Hematopoietic multipotent progenitor cell (in vitro differentiated cells): ENCODE results near the gene WWOX. TPM values are rescaled to one million over a fixed set of nuclear protein-coding genes. Genes with fewer than 3 reads are reported as not detected.
A peak's percentile ranks its signal among the peaks of the same experiment; 100 is the strongest.

ENCODE experiments used
- DNase-seq, 3 donors: peaks; one replicate each; pipeline ENCODE4 v3.0.0-alpha.2; 2011 to 2015; ENCODE audit warnings: low read depth in 2 of 3, low spot score in 2 of 3
- total RNA-seq: library from RNA; depleted of rRNA; stranded (reverse); fragments of >200 nt; gene quantifications from one replicate; pipeline ENCODE4 v1.2.3, GENCODE V29; 2012

Gene WWOX
- total RNA-seq, 1 donor, result 24.8 TPM

DNA sequence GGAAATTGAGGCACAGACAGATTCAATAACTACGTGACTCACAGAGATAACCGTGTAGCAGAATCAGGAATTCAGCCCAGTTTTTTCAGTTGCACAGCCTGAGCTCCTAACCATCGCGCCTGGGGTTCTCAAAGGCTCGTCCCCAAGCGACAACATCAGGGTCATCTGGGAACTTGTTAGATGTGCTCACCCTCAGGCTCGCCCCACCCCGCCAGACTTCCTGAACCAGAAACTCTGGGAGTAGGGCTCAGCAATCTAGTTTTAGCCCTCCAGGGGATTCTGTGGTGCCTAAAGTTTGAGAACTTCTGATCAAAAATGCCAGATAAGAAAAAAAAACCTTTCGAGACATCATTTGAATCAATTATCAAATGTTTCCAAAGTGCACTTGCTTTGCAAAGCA, 559.8 kb downstream of the WWOX start:
- DNase-seq, result peak in 1 of 3 donors; percentile 11

DNA sequence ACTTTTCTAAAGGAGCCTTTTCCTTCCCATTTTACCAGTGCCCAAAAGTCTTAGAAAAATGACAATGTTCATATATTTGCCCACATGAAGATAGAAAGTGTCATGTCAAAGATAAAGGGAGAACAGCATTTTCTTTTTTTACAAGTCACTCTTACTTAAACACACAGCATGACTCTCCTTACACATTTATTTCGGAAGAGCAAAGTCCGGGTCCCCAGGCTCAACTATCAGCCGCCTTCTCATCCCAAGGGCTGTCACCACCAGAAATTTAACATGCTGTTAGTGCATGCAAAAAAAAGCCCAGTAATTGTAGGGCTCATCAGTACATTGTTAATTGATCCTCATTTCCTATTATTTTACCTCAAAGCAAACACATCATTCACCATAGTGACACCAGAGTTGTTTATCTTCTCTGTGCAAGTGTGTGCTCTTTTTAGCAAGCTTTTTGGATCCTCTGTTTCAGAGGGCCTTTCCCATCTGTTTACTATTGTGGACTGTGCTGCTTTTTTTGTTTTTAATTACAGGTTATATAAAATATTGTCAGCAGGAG, 560.3 kb downstream of the WWOX start:
- DNase-seq, result no peak

DNA sequence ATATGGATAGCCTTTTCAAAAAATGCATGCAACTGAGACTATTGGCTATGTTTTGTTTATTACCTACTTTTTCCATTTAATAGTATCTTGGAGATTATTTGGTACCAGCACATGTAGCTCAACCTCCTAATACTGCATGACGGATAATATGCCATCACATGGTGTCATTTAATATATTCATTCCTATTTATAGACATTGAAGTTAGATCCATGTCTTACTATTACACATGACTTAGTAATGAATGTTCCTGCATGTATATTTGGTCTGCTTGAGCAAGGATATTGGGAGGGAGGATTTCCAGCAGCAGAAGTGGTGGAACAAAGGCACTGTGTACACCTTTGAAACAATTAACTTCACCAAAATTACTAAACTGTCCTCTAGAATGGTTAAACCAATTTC, 561.3 kb downstream of the WWOX start:
- DNase-seq, result no peak

GRCh38 chr16:78663690-78664089, 564.2 kb downstream of the WWOX start:
- DNase-seq, result no peak

DNA sequence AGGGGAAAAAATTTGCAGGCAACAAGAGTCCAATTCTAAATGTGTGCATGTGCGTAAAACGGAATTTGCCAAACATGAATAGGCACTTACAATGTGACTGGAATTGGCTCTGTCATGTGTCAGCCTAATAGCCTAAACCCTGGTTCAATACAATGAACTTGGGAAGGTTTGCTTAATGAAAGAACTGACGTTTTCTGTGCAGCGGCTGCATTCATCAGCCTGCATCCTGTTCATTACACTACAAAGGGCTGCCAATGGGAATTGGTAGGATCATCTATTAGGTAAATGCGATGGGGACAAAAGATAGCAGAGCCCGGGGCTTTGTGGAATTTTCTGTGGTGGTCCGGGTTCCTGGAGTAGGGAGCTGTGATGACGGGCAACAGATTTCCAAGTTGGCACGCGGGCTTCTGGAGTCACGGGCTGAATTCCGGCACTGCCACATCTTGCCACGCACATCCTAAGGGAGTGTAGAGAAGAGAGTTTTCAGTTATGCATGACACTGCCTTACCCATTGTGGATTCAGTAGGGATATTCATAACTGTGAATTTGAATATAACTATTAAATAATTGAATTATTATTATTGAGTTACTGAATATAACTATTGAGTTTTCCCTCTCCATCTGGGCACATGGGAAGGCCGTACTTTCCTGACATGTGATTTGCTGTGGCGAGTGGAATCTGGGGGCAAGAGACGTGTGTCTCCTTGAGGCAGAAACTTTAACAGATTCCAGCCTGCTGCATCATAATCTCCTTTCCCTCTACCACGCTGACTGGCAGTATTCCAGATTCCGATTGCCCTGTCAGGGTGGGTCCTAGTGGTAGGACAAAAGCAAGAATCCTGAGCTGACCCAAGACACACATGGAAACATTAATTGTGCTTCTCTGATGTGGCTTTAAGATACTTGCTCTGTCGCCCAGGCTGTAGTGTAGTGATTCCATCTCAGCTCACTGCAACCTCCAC, 565.6 kb downstream of the WWOX start:
- DNase-seq, result no peak

DNA sequence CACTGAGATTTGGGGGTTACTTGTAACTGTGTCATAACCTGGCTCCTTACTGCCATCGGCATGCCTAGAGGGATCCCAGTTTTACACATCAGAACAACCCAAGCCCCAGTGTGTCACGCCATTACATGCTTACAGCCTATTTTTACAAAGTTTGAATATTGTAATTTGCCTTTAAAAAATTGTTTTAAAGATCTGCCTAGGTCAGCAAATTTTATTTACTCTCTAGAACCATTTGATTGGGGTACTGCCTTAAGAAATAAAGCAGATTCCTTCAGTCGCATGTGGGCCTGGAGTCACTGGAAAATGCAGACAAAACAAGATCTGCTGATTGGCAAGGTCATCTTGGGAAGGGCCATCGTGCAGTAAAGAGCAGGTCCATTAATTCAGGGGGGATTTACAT, 566.9 kb downstream of the WWOX start:
- DNase-seq, result no peak

DNA sequence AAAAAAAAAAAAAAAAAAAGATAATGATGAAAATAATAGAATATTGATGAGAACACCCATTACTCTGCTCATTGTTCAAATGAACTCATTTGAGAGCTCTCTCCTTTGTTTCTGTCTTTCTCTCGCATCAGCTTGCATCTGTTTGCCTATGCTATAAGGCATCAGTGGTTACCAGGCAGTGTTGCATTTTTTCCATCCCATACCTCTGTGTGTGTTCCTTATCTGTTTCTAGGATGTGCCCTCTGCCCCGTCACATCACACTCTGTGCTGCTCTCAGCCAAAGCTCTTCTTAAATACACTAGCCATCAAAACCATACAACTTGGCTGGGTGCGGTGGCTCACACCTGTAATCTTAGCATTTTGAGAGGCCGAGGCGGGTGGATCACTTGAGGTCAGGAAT, 568.2 kb downstream of the WWOX start:
- DNase-seq, result no peak

- DNase-seq, result no peak
Measured at GRCh38 chr16:78668393-78668792, 568.9 kb downstream of the WWOX start.

GRCh38 chr16:78669994-78670393, 570.5 kb downstream of the WWOX start:
- DNase-seq, result no peak

- no peak for DNase-seq
Measured at GRCh38 chr16:78672779-78673556, 573.5 kb downstream of the WWOX start.

DNA sequence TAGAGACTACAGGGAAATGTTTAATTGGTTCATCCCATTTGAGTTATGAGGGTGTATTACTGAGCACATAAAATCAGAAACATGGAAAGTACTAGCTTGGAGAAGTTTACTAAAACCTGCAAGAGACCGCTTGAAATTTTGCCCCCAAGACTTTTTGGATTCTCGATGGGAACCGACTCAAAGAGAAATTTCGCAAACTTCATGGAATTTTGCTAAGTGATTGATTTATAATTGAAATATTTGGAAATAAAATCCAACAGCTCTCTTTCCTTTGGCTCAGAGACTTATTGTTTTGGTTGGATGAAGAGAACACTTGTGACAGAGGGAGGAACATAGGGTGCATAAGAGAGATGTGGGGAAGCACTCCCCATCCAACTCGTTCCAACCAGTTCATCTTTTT, 574.4 kb downstream of the WWOX start:
- DNase-seq, result no peak

GRCh38 chr16:78675312-78675711, 575.9 kb downstream of the WWOX start:
- DNase-seq, result no peak

GRCh38 chr16:78675951-78676792, 576.7 kb downstream of the WWOX start:
- DNase-seq, result no peak

DNA sequence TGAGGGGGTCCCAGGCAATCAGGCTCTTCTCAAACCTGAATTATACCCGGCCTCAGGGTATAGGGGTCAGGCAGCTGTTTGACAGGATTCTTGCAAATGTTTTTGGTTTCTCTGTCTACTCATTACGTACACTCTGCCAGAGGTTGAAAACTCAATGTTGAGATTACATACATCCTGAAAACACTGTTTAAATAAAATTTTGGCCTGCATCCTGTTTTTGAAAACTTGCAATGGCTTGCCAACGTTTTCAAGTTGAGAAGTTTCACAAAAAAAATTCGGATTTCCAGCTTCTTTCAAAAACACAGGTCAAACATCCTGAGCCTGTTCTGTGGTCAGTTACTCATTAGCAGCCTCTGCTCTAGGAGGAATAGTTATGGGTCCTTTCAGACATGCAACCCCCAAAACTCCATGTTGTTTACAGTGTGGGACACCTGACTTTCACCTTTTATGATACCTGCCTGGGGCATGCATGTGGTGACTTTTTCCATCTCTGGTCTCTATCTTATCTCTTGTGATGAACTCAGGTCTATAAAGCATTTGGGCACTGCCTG, 577.8 kb downstream of the WWOX start:
- DNase-seq, result peak in 1 of 3 donors; percentile 3

- DNase-seq, result no peak
Measured at GRCh38 chr16:78679546-78679945, 580.1 kb downstream of the WWOX start.

DNA sequence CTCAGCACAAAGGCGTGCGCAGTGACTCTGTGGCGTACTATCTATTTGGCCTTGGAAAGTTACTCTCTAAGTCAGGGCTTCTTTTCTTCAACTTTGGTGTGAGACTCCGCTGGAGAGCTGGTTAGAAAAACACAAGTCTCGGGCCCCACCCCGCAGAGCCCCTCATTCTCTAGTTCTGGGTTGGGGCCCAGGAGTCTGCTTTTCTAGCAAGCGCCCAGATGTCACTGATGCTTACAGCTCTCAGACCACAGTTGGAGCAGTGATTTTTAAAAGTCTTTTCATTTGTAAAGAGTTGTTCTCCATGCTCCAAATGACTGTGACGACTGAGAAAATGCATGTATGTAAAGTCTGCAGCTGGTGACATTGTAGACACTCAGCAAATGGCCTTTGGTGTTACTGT, 582.3 kb downstream of the WWOX start:
- DNase-seq, result no peak

GRCh38 chr16:78684030-78684611, 584.7 kb downstream of the WWOX start:
- no peak for DNase-seq

DNA sequence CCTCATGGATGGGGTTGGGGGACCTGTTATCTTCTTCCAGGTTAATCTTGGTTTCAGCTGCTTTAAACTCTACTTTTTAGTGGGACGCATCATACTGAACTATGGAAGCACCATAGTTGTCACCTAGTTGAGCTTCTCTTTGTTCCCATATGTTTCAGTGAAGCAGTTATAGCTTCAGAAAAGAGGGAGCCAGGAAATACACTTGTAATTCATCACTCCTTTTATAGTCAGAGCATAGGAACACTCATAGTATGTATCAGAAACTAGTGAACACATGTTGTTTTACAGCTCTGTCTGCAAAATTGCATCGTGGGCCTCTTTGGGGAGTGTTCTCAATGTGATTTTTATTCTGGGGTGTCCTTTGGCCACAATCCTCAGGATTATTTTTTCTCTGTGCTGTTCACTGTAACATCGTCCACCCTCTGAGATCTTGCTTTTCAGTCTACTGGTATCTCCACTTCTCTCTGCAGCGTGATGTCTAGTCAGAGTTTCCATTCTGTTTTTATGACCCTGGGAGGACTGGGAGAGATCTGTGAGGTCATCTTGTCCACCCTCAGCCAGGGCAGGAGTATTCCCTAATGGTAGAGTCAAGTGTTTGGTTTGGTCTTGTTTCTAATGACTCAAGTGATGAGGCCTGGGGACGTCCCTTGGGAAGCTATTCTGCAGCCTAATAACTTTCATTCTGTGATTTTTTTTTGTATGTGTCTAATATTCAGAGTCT, 585.4 kb downstream of the WWOX start:
- no peak for DNase-seq

- DNase-seq, result no peak
Measured at GRCh38 chr16:78686601-78687000, 587.1 kb downstream of the WWOX start.
